A549 (cell line): ENCODE data around the gene BABAM1. TPM values are rescaled to one million over a fixed set of nuclear protein-coding genes. Genes with fewer than 3 reads are reported as not detected.

Source experiments
- ATAC-seq, 2 experiments: fragments of 200-7000 bp in 1 of 2; fragments of >200 bp in 1 of 2; cut with Nextera tagmentation in 1 of 2; cut with Tn5 transposase in 1 of 2; 3 replicates each; pipeline versions ENCODE4 v1.8.0 to v1.9.1; 2018 to 2020; ENCODE audit warnings: mild to moderate bottlenecking in 1 of 2, moderate library complexity in 1 of 2
- CTCF ChIA-PET: fragments of 300-600 bp; sonication (Branson Sonifier 250); formaldehyde crosslinking; extraction: SDS; loops from one replicate; lab custom pipeline; 2021; ENCODE audit warnings: antibody characterized with exemption, inconsistent platforms; lab: Yijun Ruan, JAX
- POLR2A ChIA-PET: fragments of 350-600 bp; formaldehyde crosslinking; extraction: SDS; loops from one replicate; lab custom pipeline; 2021; ENCODE audit warnings: antibody characterized with exemption, inconsistent platforms; lab: Yijun Ruan, JAX
- DNase-seq, 2 experiments: peaks; one replicate each; pipeline versions ENCODE4 v3.0.0 to v3.0.0-alpha.2; 2011 to 2016; ENCODE audit warnings: low read depth in 1 of 2, low spot score in 1 of 2
- FAIRE-seq: peaks from 2 replicates; lab custom pipeline; 2011; peaks lifted over from hg19 to GRCh38; lab: Jason Lieb, UNC
- H3K27ac ChIP-seq, 2 experiments: fragments of >200 bp; sonication (Bioruptor Twin); formaldehyde crosslinking; 3 replicates each; pipeline ENCODE4 v1.5.1; 2016 to 2017
- H3K4me1 ChIP-seq: fragments of >200 bp; sonication (Bioruptor Twin); formaldehyde crosslinking; 3 replicates; pipeline ENCODE4 v1.6.1; 2016
- H3K4me2 ChIP-seq: fragments of >200 bp; sonication (Bioruptor Twin); formaldehyde crosslinking; 3 replicates; pipeline ENCODE4 v1.6.1; 2016
- H3K4me3 ChIP-seq: fragments of >200 bp; sonication (Bioruptor Twin); formaldehyde crosslinking; 3 replicates; pipeline ENCODE4 v1.5.1; 2016
- H3K9me3 ChIP-seq: fragments of >200 bp; sonication (Bioruptor Twin); formaldehyde crosslinking; 3 replicates; pipeline ENCODE4 v1.6.1; 2016
- BHLHE40 ChIP-seq: IDR thresholded peaks from 2 replicates; pipeline ENCODE4 v1.6.1; 2012; ENCODE audit warnings: low read depth, low read length, inconsistent platforms
- CHD4 ChIP-seq: fragments of 200-600 bp; sonication (generic); IDR thresholded peaks from 2 replicates; pipeline ENCODE4 v1.6.1; 2016; ENCODE audit warnings: antibody characterized with exemption, mild to moderate bottlenecking, borderline replicate concordance
- E2F6 ChIP-seq: IDR thresholded peaks from 2 replicates; pipeline ENCODE4 v1.6.1; 2012; ENCODE audit warnings: low read depth, borderline replicate concordance
- EHF ChIP-seq: fragments of 250-450 bp; sonication (Bioruptor Pico); IDR thresholded peaks from 2 replicates; pipeline ENCODE4 v1.5.0; 2020; ENCODE audit warnings: mild to moderate bottlenecking
- FOSB ChIP-seq: fragments of 250-450 bp; sonication (Bioruptor Pico); IDR thresholded peaks from 2 replicates; pipeline ENCODE4 v1.5.0; 2020; ENCODE audit warnings: mild to moderate bottlenecking, moderate library complexity
- HEYL ChIP-seq: fragments of 250-450 bp; sonication (Bioruptor Pico); IDR thresholded peaks from 2 replicates; pipeline ENCODE4 v1.8.0; 2021; ENCODE audit warnings: mild to moderate bottlenecking, moderate library complexity
- HOXB13 ChIP-seq: fragments of 250-450 bp; sonication (Bioruptor Pico); IDR thresholded peaks from 2 replicates; pipeline ENCODE4 v1.5.0; 2020; ENCODE audit warnings: low read depth, mild to moderate bottlenecking, moderate library complexity
- HOXB5 ChIP-seq: fragments of 250-450 bp; sonication (Bioruptor Pico); IDR thresholded peaks from 2 replicates; pipeline ENCODE4 v1.5.0; 2020; ENCODE audit warnings: mild to moderate bottlenecking, moderate library complexity
- JUN ChIP-seq, 2 experiments: fragments of >200 bp; sonication (Bioruptor Twin); formaldehyde crosslinking; IDR thresholded peaks; 2 replicates in 1 of 2; 3 replicates in 1 of 2; pipeline ENCODE4 v1.6.1; 2016 to 2017
- KDM1A ChIP-seq: fragments of 200-600 bp; sonication (generic); IDR thresholded peaks from 2 replicates; pipeline ENCODE4 v1.6.1; 2016; ENCODE audit warnings: low read depth, mild to moderate bottlenecking
- MYC ChIP-seq: IDR thresholded peaks from 2 replicates; pipeline ENCODE4 v1.6.1; 2012; ENCODE audit warnings: mild to moderate bottlenecking, inconsistent platforms, low read length, improper control_type of control experiment, borderline replicate concordance
- NPAS2 ChIP-seq: fragments of 250-450 bp; sonication (Bioruptor Pico); IDR thresholded peaks from 2 replicates; pipeline ENCODE4 v1.8.0; 2022; ENCODE audit warnings: mild to moderate bottlenecking, moderate library complexity, borderline replicate concordance
- NR3C1 ChIP-seq: fragments of >200 bp; sonication (Bioruptor Twin); formaldehyde crosslinking; IDR thresholded peaks from 3 replicates; pipeline ENCODE4 v1.6.1; 2017
- POLR2AphosphoS2 ChIP-seq: conservative IDR thresholded peaks from 2 replicates; pipeline ENCODE4 v1.6.1; 2012; ENCODE audit warnings: low read length, improper control_type of control experiment, inconsistent platforms
- RCOR1 ChIP-seq: fragments of 150-350 bp; IDR thresholded peaks from 2 replicates; pipeline ENCODE4 v1.6.1; 2014; ENCODE audit warnings: antibody characterized with exemption, low read length, low read depth
- REST ChIP-seq: fragments of 200-600 bp; sonication (generic); IDR thresholded peaks from 2 replicates; pipeline ENCODE4 v1.6.1; 2016; ENCODE audit warnings: antibody characterized with exemption, mild to moderate bottlenecking, moderate library complexity
- RNF2 ChIP-seq: fragments of 200-600 bp; sonication (generic); IDR thresholded peaks from 2 replicates; pipeline ENCODE4 v1.6.1; 2016; ENCODE audit warnings: low read depth, mild to moderate bottlenecking, antibody characterized with exemption, moderate library complexity, borderline replicate concordance
- SREBF2 ChIP-seq: fragments of 450-650 bp; IDR thresholded peaks from 2 replicates; pipeline ENCODE4 v1.6.1; 2014; ENCODE audit warnings: mild to moderate bottlenecking, moderate library complexity
- TP53 ChIP-seq: fragments of 250-450 bp; sonication (Bioruptor Pico); IDR thresholded peaks from 2 replicates; pipeline ENCODE4 v1.5.0; 2021; ENCODE audit warnings: mild to moderate bottlenecking, moderate library complexity
- ZSCAN20 ChIP-seq: fragments of 250-450 bp; sonication (Bioruptor Pico); IDR thresholded peaks from 2 replicates; pipeline ENCODE4 v1.8.0; 2022; ENCODE audit warnings: mild to moderate bottlenecking, moderate library complexity
- WGBS: methylation state at CpG from one replicate; pipeline ENCODE4 v1.1.6; 2017; ENCODE audit errors: missing lambda C conversion rate; 5-methylcytosine and 5-hydroxymethylcytosine counted together
- polyA plus RNA-seq, 4 experiments: library from polyadenylated mRNA; depleted of rRNA in 3 of 4; stranded (reverse); fragments of >200 nt; fragmentation: RNase III in 1 of 4; extraction: RNeasy Plus Mini Kit Qiagen cat#74134 plus additional on column Dnase treatment in 1 of 4; gene quantifications; 2 replicates in 3 of 4; 3 replicates in 1 of 4; pipeline ENCODE4 v1.2.3, GENCODE V29; 2011 to 2017
- TF ChIP-seq, protein P1 (sequence below): fragments of >200 bp; sonication (Bioruptor Twin); formaldehyde crosslinking; IDR thresholded peaks from 3 replicates; pipeline ENCODE4 v1.6.1; 2016
- TF ChIP-seq, protein P2 (sequence below): IDR thresholded peaks from 2 replicates; pipeline ENCODE4 v1.6.1; 2012

BABAM1 gene
- polyA plus RNA-seq, 2 of the 4 experiments (the other 2 are of a cell fraction): 56.0 to 67.6 TPM

DNA sequence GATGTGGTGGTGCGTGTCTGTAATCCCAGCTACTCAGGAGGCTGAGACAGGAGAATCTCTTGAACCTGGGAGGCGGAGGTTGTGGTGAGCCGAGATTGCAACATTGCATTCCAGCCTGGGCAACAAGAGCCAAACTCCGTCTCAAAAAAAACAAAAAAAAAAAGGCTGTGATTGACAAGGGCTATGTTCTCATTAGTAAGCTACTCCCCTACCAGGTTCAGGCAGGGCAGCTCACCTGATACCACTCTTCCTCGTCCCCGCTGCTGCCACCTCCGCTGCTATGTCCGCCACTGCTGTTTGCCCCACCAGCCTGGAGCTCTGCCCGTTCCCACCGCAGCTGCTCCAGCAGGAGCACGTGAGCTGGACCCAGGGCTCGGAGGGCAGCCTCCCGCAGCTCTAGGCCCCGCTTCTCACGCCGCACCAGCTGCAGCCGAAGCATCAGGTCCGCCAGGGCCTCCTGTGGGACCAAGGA is 12.1 kb upstream of the BABAM1 start:
- Histone ChIP-seq H3K27ac (no peak overlapping the region), H3K4me1 (no peaks in the 10 kb centered on the region; the same call in 2 of the 3 replicates), H3K4me2 (no peak overlapping the region), H3K9me3 (no peaks in the 10 kb centered on the region), H3K4me3 (no peak overlapping the region)
- ChIA-PET POLR2A (no interaction called here), CTCF (interaction anchor here (0.7 to 4.5 kb wide), 5 partner anchors 9 to 568 kb away, joined by 3 to 20 read pairs (median 5); partner anchors contain the start of gene USHBP1)
- 81% methylated on average over 18 of the region's 18 CpGs for WGBS
- TF ChIP-seq RCOR1 (no peak), POLR2AphosphoS2 (no peak), JUN (IDR thresholded peaks at IDR 0.05) (no peak), SREBF2 (no peak), BHLHE40 (no peak), E2F6 (no peak), REST (no peak), HOXB5 (CRISPR knock-in tag) (no peak), ZSCAN20 (CRISPR knock-in tag) (no peak), FOSB (CRISPR knock-in tag) (no peak), CHD4 (no peak), NPAS2 (no peak), HOXB13 (CRISPR knock-in tag) (no peak), MYC (no peak), RNF2 (no peak), TP53 (no peak), HEYL (CRISPR knock-in tag) (no peak), KDM1A (no peak)
- TF ChIP-seq, protein P1, sequence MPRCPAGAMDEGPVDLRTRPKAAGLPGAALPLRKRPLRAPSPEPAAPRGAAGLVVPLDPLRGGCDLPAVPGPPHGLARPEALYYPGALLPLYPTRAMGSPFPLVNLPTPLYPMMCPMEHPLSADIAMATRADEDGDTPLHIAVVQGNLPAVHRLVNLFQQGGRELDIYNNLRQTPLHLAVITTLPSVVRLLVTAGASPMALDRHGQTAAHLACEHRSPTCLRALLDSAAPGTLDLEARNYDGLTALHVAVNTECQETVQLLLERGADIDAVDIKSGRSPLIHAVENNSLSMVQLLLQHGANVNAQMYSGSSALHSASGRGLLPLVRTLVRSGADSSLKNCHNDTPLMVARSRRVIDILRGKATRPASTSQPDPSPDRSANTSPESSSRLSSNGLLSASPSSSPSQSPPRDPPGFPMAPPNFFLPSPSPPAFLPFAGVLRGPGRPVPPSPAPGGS: no peak
- TF ChIP-seq, protein P2, sequence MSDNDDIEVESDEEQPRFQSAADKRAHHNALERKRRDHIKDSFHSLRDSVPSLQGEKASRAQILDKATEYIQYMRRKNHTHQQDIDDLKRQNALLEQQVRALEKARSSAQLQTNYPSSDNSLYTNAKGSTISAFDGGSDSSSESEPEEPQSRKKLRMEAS: no peak
- DNase-seq (no peak), FAIRE-seq (no peak), ATAC-seq (no peak)

GRCh38 chr19:17256130-17256529 is 11.1 kb upstream of the BABAM1 start:
- FAIRE-seq (no peak), DNase-seq (no peak), ATAC-seq (no peak)
- H3K4me1 ChIP-seq: no peaks in the 10 kb centered on the region; the same call in 2 of the 3 replicates
- H3K27ac ChIP-seq: no peak overlapping the region
- CTCF ChIA-PET: interaction anchor here (0.7 to 7.1 kb wide), 4 partner anchors 8 to 324 kb away, joined by 3 to 62 read pairs (median 7); partner anchors contain the start of gene USHBP1
- no peak overlapping the region for H3K4me3 ChIP-seq
- TF ChIP-seq SREBF2: no peak
- TF ChIP-seq NPAS2: no peak
- no peak for TF ChIP-seq EHF (CRISPR knock-in tag)
- TF ChIP-seq REST: no peak
- TF ChIP-seq NR3C1: no peak
- no peak for TF ChIP-seq MYC
- 15% methylated on average over 1 of the region's 3 CpGs for WGBS
- POLR2A ChIA-PET: no interaction called here
- no peak overlapping the region for H3K4me2 ChIP-seq
- H3K9me3 ChIP-seq: no peaks in the 10 kb centered on the region
